CD4-positive, alpha-beta T cell treated with Interferon gamma for 1 hour (primary cell): Measurements from ENCODE around the gene FPR2.
"Not testable (repeated sequence)": the region's sequence is repeated elsewhere in the genome, so short reads cannot be mapped to it uniquely, and the experiment has no call there.

Experiments
- DNase-seq: peaks from one replicate; pipeline ENCODE4 v3.0.0-alpha.2; 2020

Gene FPR2

DNA sequence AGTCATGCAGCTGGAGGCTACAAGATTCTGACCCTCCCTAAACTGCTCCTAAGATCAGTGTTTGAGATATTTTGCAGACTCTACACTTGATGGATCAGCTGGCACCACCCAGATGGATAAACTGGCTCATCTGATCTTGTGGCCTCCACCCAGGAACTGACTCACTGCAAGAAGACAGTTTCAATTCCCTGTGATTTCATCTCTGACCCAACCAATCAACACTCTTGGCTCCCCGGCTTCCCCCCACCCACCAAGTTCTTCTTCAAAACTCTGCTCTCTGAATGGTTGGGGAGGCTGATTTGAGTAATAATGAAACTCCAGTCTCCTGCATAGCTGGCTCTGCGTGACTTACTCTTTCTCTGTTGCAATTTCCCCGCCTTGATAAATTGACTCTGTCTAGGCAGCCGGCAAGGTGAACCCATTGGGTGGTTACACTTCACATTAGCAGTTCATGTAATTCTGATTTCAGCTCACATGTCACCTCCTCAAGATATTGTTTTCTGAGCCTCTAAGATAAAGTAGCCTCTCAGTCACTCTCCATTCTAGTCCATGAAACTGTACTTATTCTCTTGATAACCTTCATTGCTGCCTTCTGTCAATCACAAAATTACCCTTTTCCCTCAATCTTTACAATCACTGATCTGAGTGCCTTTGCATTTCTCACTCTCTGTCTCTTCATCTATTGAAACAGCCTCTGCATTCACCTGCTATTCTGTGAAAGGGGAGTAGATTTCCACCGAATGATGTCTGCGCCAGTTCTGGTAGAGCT, 24.1 kb downstream of the FPR2 start:
- DNase-seq, result peak; percentile 80

DNA sequence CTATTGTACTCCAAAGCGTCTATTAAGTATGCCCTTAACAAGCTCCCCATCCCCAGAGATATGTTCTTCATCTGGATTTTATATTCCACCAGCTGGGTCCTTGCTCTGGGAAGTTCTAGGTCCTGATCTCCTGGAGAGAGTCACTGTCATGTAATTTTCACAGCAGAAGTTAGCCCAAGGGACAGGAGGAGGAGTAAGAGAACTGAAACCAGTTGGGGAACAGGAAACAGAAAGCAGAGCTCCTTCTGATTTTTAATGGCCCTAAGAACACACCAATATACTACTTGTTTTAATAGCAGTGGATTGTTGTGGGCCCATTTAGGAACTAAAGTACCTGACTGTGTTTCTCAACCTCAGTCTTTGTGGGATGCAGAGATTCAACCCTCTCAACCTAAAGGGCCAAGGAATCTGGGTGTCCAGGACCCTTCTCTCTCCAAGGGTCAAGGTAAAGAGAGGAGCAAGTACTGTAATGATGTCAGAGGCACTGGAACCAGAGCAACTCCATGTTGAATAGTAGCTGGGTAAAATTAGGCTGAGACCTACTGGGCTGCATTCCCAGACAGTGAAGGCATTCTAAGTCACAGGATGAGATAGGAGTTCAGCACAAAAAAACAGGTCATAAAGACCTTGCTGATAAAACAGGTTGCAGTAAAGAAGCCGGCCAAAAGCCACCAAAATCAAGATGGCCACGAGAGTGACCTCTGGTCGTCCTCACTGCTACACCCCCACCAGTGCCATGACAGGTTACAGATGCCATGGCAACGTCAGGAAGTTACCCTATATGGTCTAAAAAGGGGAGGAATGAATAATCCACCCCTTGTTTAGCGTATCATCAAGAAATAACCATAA, 25.9 kb downstream of the FPR2 start:
- no peak for DNase-seq

DNA sequence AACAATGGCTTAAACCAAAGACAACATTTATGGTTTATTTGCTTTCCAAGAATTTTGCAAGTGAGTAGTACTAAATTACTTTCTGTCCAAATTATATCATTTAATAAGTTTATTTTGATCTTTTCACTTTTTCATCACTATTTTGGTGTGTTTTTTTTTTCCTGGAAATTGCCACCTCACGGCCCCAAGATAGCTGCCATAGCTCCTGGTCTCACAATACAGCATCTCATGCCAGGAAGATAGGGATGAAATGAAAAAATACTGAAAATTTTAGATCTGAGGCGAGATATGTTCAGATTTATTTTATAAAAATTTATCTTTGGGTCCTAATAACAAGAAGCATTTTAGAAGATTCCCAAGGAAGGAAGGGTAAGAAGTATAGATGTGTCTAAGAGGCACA, 27.0 kb downstream of the FPR2 start:
- no peak for DNase-seq

DNA sequence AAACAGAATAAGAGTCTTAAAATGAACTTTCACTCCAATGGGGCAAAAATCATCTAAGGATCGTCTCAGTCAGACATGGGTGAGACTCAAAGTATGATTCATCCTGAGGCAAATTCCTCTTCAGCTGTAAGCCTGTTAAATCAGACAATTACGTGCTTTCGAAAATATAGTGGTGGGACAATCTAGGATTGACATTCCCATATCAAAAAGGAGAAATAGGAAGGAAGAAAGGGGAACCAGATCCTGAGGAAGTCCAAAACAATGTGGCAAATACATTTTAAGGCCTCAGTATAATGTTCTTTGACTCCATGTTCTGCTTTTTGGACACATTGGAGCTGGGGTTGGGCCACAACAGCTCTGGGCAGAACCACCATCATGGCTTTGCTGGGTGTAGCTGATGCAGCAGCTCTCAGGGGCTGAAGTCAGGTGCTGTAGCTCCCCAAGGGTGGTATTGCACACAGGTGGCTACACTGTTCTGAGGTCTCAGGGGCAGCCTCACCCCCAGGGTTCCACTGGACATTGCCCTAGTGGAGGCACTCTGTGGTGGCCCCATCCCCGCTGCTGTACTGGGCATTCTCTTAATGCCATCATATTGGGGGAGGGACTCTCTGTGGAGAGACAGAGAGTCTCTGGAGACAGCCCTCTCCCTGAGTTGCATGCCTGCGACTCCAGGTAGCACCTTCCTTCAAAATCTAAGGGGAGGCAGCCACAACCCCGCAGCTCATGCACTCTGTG, 28.2 kb downstream of the FPR2 start:
- no peak for DNase-seq

DNA sequence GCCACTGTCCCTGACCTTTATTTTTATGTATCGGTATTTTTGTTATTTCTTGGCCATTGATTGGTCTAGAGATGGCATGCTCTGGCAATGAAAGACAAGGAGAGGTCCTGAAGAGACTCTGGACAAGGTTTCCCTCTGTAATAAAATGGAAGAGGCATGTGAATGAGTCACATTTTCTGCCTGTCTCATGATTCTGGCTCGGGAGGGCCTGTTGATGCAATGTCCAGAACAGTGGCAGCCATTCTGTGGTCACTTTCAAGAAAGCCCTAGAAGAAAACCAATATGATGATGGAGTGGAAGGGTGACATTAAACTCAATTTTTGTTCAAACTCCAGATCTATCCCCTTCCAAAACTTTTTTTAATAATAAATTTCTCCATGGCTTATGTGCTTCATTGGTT, 32.0 kb downstream of the FPR2 start:
- no peak for DNase-seq

DNA sequence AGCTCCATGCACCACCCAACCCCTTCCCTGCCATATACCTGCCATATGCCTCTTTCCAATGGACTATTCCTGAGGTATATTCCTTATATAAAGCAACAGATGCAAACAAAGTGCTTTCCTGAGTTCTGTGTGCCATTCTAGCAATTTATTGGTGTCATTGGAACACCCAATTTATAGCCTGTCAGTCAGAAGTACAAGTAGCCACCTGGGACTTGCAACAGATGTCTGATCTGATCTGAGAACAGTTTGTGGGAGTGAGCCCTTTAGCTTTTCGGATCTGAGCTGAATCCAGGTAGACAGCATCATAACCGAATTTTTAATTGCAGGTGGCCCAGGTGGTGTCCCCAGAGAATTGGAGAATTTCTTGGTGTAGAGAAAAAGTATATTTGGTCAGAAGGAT, 33.0 kb downstream of the FPR2 start:
- DNase-seq, result no peak

DNA sequence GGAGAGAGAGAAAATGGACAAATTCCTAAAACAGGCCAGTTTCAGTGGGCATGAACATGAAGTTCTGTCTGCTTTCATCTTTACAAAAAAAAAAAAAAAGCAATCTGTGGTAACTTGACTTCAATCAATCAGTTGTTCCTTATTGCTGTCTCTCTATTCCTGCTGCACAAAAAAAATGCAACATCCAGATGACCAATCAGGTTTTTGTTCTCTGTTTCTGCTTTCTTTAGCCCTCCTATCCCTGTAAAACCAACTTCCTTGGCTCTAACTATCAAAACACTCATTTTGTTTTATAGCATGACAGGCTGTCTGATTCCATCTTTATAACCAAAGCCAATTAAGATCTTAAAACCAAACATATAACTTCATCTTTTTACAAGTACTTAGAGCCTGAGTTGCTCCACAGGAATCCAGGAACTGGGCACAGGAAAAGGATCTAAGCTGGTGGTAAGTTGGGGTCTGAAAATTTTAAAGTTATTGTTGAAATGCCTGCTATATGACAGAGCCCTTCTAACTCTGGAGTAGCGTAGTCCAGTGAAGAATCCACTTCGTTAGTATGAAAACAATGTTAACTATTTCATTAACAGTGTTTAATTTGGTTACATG, 34.0 kb downstream of the FPR2 start, which contains the start of gene FPR3:
Gene FPR3 (plus strand): TSS at position 273 of the 606 bp plus-strand sequence. CDS start 28,592 bp downstream, outside the sequence.
- no peak for DNase-seq

DNA sequence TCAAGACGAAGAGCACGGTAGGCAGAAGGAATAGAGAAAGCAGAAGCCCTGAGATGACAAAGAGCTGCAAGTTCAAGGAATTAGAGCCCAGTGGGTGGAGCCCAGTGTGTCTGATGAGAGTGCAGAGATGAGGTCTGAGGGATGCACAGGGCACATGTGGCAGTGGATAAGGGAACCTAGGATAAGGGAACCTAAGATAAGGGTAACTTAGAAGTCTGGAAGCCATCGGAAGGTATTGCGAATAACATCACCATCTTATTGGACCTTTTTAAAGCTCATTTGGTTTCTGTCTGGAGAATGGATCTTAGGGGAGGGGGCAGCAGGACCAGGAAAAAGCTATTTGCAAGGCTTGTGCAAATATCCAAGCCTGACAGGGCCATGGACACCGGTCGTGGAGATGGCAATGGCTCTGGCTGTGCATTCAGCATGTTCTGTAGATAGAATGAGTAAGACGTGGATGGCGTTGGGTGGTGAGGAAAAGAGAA, 35.3 kb downstream of the FPR2 start:
- peak; percentile 29 for DNase-seq

DNA sequence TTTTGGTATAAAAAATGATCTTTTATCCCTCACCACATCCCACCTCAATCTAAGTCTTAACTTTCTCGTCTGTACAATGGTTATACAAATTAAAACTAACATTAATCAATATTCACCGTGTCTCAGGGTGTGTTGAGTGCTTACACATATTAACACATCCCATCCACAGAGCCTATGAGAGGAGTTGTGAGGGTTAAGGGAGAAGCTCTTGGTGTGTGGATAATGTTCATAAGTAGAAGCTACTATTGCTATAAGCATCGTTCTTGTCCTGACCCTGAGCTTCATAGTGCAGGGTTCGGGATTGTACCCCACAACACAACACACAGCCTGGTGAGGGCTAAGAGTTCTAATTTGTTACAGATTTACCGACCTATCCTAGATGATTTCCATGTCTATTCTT, 36.5 kb downstream of the FPR2 start:
- no peak for DNase-seq

DNA sequence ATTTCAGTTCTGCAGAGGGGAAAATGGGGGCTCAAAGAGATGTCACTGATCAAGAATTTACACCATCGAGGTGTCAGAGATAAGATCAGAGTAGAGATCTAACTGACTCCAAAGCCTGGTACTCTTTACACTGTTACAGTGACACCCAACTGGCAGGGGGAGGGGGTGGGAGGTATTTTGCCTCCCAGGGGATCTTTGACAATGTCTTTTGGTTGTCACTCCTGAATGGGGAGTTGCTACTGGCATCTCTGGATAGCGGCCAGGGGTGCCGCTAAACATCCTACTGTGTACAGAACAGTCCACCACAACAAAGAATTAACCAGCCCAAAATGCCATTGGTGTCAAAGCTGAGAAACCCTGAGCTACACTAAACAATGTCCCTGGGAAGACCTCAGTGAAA, 37.1 kb downstream of the FPR2 start:
- DNase-seq, result no peak

DNA sequence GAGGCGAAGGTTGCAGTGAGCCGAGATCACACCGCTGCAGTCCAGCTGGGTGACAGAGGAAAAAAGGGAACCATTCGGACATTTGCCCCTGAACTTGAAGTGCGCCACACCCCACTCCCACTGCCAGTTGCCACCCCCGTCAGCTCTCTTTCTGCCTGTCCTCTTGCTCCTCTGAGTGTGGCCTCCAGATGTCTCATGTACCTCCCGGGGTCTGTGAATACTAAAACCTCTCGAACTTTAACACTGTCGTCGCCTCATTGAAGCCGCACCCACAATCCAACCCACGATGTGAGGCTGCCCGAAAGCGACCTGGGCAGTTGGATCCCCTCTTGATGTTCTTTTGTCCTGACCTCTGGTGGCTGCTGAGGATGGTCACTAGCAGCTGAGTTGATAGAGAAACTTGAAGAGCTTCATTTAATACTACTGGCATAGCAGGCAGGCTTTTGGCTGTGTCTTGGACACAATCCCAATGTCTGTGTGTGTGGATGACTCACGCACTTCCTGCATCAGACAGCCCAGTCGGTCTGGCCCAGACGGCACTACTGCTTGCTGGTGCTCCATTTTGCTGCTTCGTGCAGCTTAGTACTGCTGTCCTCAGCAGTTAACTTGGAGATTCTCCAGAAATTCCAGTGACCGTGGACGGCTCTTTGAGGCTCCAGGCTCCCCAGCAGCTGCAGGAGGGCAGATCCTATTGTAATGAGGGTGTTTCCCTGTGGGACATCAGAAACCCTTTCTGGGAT, 38.2 kb downstream of the FPR2 start:
- peak; percentile 64 for DNase-seq

DNA sequence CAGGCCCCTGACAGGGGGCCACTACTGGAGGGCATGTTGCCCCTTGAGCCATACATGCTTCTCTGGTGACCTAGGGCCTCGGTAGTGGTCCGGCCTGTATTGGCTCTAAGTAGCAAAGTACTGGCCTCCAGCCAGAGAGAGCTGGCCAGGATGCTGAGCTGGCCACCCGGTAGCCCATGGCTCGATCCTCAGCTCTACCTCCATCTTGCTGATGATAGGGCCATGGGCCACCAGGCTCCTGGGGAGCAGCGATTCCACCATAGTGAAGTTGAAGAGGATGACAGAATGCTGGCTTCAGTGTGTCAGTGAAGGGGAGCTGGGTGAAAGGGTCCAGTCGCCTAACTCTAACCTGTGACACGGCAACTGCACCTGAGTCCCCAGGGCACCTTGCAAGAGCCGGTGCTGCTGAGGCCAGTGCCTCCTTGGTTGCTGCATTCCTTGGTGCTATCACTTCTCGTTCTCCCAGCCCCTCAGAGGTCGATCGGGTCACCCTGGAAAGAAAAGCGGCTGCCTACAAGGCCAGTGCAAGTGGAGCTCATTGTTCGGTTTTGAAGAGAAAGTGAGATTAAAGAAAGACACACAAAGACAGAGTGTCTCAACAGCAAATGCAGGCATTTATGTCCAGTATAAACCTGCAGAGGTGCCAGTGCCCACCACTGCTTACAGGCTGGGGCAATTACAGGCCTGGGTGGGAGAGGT, 38.9 kb downstream of the FPR2 start:
- DNase-seq, result no peak

DNA sequence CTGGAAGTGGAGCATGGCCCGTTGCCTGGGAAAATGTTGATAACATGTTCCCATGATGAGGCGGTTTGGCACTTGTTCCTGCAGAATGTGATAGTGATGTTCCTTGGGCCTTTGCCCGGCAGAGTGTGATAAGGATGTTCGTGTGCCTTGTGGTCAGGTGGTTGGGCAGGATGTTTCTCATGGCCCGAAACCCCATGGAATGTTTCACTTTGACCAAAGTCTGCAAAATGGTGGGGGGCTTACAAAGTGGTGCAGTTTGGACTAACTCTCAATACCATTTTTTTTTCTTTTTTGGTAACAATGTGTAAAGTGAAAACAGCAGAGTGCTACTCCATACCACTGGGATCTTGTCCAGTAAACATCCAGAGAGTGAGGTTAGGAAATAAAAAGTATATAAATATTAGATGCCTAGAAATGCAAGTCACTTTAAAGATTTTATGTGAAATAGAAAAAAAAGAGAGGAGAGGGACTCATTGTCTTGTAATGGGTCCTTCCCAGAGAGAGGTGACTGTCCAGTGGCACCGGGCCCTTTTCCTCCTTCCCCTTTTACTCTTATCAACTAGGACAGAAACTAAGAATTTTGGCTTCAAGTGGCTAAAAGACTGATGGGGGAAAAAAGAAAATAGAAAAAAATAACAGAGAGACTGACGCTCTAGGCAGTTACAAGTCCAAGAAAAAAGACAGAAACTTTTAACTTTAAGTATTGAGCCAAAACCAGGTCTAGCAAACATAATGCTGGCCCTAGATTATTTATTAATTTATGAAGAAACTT, 39.7 kb downstream of the FPR2 start:
- no peak for DNase-seq

DNA sequence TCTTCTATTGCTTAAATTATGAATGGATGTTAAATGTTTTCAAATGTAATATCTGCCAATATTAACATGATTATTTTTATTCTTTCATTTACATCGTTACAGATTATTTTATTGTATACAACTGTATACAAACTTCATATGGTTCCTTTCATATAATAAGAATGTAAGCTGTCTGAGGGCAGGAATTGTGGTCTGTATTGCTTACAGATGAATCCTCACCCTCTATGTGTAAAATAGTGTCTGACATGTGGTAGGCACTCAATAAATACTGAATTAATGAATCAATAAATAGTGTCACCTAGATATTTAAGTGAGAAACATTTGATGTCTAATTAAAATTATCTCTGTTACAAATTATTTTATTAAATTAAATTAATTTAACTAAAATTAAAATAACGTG, 41.8 kb downstream of the FPR2 start:
- DNase-seq, result no peak

DNA sequence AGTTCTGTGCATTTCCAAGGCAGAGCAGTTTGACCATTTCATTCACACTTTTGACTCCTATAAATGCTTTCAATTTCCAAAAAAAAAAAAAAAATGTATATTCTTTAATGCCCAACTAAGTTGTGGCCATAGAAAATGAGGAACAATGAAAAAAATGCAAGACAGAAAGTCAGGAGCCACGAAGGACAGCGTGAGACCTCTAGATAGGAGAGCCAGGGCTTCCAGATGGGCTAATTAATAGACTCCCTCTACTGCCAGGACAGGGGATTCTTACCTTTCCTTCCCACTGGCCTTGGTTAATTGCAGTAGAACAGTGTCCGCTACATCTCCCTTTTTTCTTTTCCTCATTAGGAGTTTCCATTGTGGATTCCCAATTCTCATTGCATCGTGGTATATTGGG, 42.5 kb downstream of the FPR2 start:
- DNase-seq, result no peak

DNA sequence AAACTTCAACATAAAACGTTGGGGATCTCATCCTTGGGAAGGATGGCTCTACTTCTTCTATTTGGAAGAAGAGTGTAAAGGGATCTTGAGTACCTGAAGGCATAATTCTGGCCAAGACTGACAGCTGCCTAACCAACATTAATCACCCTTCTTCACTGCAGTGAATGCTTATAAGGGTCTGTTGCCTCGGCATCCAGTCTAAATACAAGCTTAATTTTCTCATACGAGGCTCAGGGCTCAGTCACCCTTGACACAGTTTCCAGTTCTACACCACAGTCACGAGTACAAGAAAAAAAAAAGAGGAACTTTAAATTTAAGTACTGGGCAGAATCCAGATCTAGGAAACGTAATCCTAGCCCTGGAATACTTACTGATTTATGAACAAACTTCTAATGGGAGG, 43.0 kb downstream of the FPR2 start:
- DNase-seq, result no peak

DNA sequence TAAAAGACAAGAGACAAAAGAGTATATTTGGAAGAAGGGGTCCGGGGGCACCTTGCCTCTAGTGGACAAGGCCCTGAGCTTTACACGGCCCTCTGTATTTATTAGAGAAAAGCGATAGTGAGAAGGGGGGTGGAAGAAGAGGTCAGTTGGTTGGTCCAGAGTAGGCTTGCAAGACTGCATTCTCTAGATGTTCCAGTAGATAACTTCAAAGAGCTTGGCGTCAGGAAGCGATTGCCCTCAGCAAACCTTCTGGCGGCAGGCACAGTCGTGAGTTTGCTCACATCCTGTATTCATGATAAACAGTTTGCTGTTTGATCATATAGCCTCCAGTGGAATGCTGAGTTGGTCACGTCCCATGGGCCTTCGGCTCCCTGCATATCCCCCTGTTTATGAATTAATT, 43.8 kb downstream of the FPR2 start:
- DNase-seq, result not testable (repeated sequence)

DNA sequence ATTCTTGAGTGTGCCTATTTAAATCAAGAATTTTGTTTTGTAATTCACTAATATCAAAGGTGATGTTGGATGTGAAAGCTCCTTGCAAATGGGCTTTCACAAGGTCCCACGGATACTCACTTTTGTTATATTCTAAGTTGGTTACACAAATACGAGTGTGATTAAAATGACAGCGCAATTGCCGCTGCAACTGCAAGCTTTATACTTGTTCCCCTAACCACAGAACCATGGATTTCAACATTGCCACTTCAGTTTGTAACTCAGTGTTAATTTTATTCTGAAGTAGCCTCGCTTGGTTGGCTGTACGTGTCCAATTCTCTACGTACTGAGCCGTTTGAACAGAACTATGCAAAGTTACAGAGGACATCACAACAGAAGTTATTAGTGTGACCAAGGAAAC, 44.4 kb downstream of the FPR2 start:
- not testable (repeated sequence) for DNase-seq

DNA sequence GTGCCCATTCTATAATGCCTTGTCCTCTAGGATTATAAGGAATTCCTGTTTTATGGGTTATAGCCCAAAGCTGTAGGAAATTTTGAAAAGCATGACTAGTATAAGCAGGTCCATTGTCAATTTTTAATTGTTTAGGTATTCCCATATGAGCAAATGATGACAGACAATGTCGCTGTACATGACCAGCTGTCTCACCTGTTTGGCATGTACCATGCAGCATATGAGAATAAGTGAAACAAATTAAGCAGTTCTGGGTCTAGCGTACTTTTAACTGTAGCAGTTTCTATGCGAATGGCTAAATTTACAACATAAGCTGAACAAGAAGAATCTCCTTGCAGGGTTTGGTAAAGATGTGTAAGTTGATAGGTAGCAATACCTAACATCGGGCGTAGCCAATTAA, 45.6 kb downstream of the FPR2 start:
- not testable (repeated sequence) for DNase-seq

DNA sequence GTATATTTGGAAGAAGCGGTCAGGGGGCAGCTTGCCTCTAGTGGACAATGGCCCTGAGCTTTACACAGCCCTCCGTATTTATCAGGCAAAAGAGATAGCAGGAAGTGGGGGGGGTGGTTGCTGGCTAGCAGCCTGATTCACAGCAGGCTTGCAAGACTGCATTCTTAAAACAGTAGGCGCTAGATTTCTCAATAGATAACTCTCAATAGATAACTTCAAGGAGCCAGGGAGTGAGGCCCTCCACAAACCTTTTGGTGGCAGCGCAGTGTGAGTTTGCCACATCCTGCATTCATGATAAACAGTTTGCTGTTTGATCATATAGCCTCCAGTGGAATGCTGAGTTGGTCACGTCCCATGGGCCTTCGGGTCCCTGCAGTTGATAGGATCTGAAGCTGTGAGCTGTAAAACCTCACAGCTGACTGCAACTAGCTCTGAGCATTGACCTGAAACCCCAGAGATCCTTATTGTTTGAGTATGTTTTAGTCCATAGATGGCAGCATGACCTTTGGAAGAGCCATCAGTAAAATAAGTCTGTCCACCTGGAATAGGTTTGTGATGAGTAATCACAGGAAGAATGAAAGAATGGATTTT, 46.2 kb downstream of the FPR2 start:
- no peak for DNase-seq
